HEK293 (cell line): ENCODE data around the gene HSPA4L.

Experiments used
- CTCF ChIA-PET: fragments of 350-600 bp; formaldehyde crosslinking; extraction: SDS; loops from one replicate; lab custom pipeline; 2021; ENCODE audit warnings: antibody characterized with exemption; lab: Yijun Ruan, JAX
- POLR2A ChIA-PET: fragments of 300-600 bp; formaldehyde crosslinking; extraction: SDS; loops from one replicate; lab custom pipeline; 2020; ENCODE audit warnings: antibody characterized with exemption, inconsistent platforms; lab: Yijun Ruan, JAX
- H3K27ac ChIP-seq: fragments of 200-500 bp; sonication (Bioruptor generic); 2 replicates; pipeline ENCODE4 v1.5.1; 2014; ENCODE audit warnings: low read depth, low read length, control low read depth, inconsistent platforms; ENCODE audit errors: extremely low read depth
- H3K36me3 ChIP-seq, 2 experiments: fragments of 200-500 bp in 1 of 2; sonication (Bioruptor generic) in 1 of 2; 1 replicate in 1 of 2; 2 replicates in 1 of 2; pipeline ENCODE4 v1.5.1; 2014 to 2017; ENCODE audit warnings: inconsistent platforms in 2 of 2, low read length in 2 of 2; ENCODE audit not compliant: control insufficient read depth in 2 of 2, insufficient read depth in 1 of 2
- H3K4me1 ChIP-seq: fragments of 200-500 bp; sonication (Bioruptor generic); 2 replicates; pipeline ENCODE4 v1.5.1; 2014; ENCODE audit warnings: mild to moderate bottlenecking, low read length, inconsistent platforms; ENCODE audit not compliant: control insufficient read depth, insufficient read depth
- H3K4me3 ChIP-seq: 2 replicates; pipeline ENCODE4 v1.5.1; 2011; ENCODE audit warnings: low read depth, mild to moderate bottlenecking, control low read depth, low read length, moderate library complexity
- H3K9me3 ChIP-seq: fragments of 200-500 bp; sonication (Bioruptor generic); 2 replicates; pipeline ENCODE4 v1.5.1; 2014; ENCODE audit warnings: low read depth, low read length, inconsistent platforms; ENCODE audit not compliant: control insufficient read depth, insufficient read depth
- AEBP2 ChIP-seq: fragments of 450-650 bp; formaldehyde crosslinking; IDR thresholded peaks from 2 replicates; pipeline ENCODE4 v1.5.1; 2016; ENCODE audit warnings: missing biosample characterization, missing genetic modification characterization, borderline replicate concordance
- KLF17 ChIP-seq: fragments of 450-650 bp; formaldehyde crosslinking; IDR thresholded peaks from 2 replicates; pipeline ENCODE4 v1.5.1; 2016; ENCODE audit warnings: missing biosample characterization, missing genetic modification characterization
- PBX3 ChIP-seq: sonication (generic); formaldehyde crosslinking; IDR thresholded peaks from 2 replicates; pipeline ENCODE4 v1.8.1; 2022; ENCODE audit warnings: mild to moderate bottlenecking, moderate library complexity, missing genetic modification reagents
- RBAK ChIP-seq: fragments of 450-650 bp; formaldehyde crosslinking; IDR thresholded peaks from 2 replicates; pipeline ENCODE4 v1.5.1; 2016; ENCODE audit warnings: missing biosample characterization, missing genetic modification characterization
- WT1 ChIP-seq: fragments of 450-650 bp; formaldehyde crosslinking; IDR thresholded peaks from 2 replicates; pipeline ENCODE4 v1.5.1; 2016; ENCODE audit warnings: missing biosample characterization, missing genetic modification characterization
- ZBTB7A ChIP-seq: fragments of 450-650 bp; formaldehyde crosslinking; IDR thresholded peaks from 2 replicates; pipeline ENCODE4 v1.5.1; 2016; ENCODE audit warnings: low read depth, missing biosample characterization, missing genetic modification characterization
- ZFP3 ChIP-seq: fragments of 450-650 bp; formaldehyde crosslinking; IDR thresholded peaks from 2 replicates; pipeline ENCODE4 v1.5.1; 2016; ENCODE audit warnings: low read depth, missing biosample characterization, missing genetic modification characterization
- ZNF10 ChIP-seq: fragments of 450-650 bp; formaldehyde crosslinking; IDR thresholded peaks from 2 replicates; pipeline ENCODE4 v1.5.1; 2017; ENCODE audit warnings: missing biosample characterization, missing genetic modification characterization
- ZNF121 ChIP-seq: fragments of 450-650 bp; formaldehyde crosslinking; IDR thresholded peaks from 2 replicates; pipeline ENCODE4 v1.5.1; 2016; ENCODE audit warnings: missing biosample characterization, missing genetic modification characterization
- ZNF132 ChIP-seq: fragments of 450-650 bp; formaldehyde crosslinking; IDR thresholded peaks from 2 replicates; pipeline ENCODE4 v1.5.1; 2017; ENCODE audit warnings: missing biosample characterization, missing genetic modification characterization, borderline replicate concordance
- ZNF174 ChIP-seq: fragments of 450-650 bp; formaldehyde crosslinking; IDR thresholded peaks from 2 replicates; pipeline ENCODE4 v1.5.0; 2017; ENCODE audit warnings: missing biosample characterization, mild to moderate bottlenecking, missing genetic modification characterization
- ZNF24 ChIP-seq: fragments of 450-650 bp; formaldehyde crosslinking; IDR thresholded peaks from 2 replicates; pipeline ENCODE4 v1.5.1; 2016; ENCODE audit warnings: missing biosample characterization, missing genetic modification characterization
- ZNF266 ChIP-seq: fragments of 450-650 bp; formaldehyde crosslinking; IDR thresholded peaks from 2 replicates; pipeline ENCODE4 v1.5.1; 2016; ENCODE audit warnings: missing biosample characterization, missing genetic modification characterization, low read depth
- ZNF280C ChIP-seq: fragments of 450-650 bp; formaldehyde crosslinking; IDR thresholded peaks from 2 replicates; pipeline ENCODE4 v1.5.1; 2016; ENCODE audit warnings: missing biosample characterization, missing genetic modification characterization
- ZNF292 ChIP-seq: fragments of 450-650 bp; formaldehyde crosslinking; IDR thresholded peaks from 2 replicates; pipeline ENCODE4 v1.5.1; 2016; ENCODE audit warnings: low read depth, missing biosample characterization, missing genetic modification characterization, borderline replicate concordance
- ZNF37A ChIP-seq: fragments of 450-650 bp; IDR thresholded peaks from 2 replicates; pipeline ENCODE4 v1.5.1; 2018; ENCODE audit warnings: missing biosample characterization, missing genetic modification characterization
- ZNF600 ChIP-seq: fragments of 450-650 bp; formaldehyde crosslinking; IDR thresholded peaks from 2 replicates; pipeline ENCODE4 v1.5.1; 2016; ENCODE audit warnings: missing biosample characterization, missing genetic modification characterization
- ZNF623 ChIP-seq: fragments of 450-650 bp; formaldehyde crosslinking; IDR thresholded peaks from 2 replicates; pipeline ENCODE4 v1.5.1; 2016; ENCODE audit warnings: missing biosample characterization, missing genetic modification characterization
- ZNF629 ChIP-seq: fragments of 450-650 bp; formaldehyde crosslinking; IDR thresholded peaks from 2 replicates; pipeline ENCODE4 v1.5.1; 2017; ENCODE audit warnings: missing biosample characterization, missing genetic modification characterization
- ZNF707 ChIP-seq: fragments of 450-650 bp; formaldehyde crosslinking; IDR thresholded peaks from 2 replicates; pipeline ENCODE4 v1.5.1; 2016; ENCODE audit warnings: missing biosample characterization, missing genetic modification characterization
- ZNF747 ChIP-seq: fragments of 450-650 bp; formaldehyde crosslinking; IDR thresholded peaks from 2 replicates; pipeline ENCODE4 v1.5.1; 2016; ENCODE audit warnings: missing biosample characterization, missing genetic modification characterization
- ZNF776 ChIP-seq: fragments of 450-650 bp; formaldehyde crosslinking; IDR thresholded peaks from 2 replicates; pipeline ENCODE4 v1.5.0; 2017; ENCODE audit warnings: missing biosample characterization, missing genetic modification characterization, borderline replicate concordance
- ZNF791 ChIP-seq: fragments of 450-650 bp; formaldehyde crosslinking; IDR thresholded peaks from 2 replicates; pipeline ENCODE4 v1.5.1; 2016; ENCODE audit warnings: missing biosample characterization, missing genetic modification characterization
- TF ChIP-seq, protein P1 (sequence below): fragments of 450-650 bp; formaldehyde crosslinking; IDR thresholded peaks from 2 replicates; pipeline ENCODE4 v1.5.1; 2017; ENCODE audit warnings: missing biosample characterization, missing genetic modification characterization

The HSPA4L gene

DNA sequence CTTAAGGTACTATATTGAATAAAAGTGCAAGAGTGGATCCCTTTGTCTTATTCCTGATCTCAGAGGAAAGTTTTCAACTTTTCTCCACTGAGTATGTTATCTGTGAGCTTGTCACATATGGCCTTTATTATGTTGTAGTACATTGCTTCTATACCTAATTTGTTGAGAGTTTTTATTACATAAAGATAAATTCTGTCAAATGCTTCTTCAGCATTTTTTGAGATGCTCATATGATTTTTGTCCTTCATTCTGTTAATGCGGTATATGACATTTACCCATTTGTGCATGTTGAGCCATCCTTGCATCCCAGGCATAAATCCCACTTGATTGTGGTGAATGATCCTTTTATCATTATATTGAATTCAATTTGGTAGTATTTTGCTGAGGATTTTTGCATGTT is 40.9 kb upstream of the HSPA4L start:
- H3K4me1 ChIP-seq: no peaks in the 10 kb centered on the region
- ChIA-PET POLR2A (no interaction called here), CTCF (no interaction called here)
- no peak overlapping the region for H3K4me3 ChIP-seq
- H3K27ac ChIP-seq: no peak overlapping the region
- no peaks in the 10 kb centered on the region for H3K36me3 ChIP-seq
- no peaks in the 10 kb centered on the region for H3K9me3 ChIP-seq
- TF ChIP-seq RBAK: no peak
- TF ChIP-seq WT1 (tag by site-specific recombination): no peak
- no peak for TF ChIP-seq ZBTB7A (tag by site-specific recombination)
- no peak for TF ChIP-seq ZNF121 (tag by site-specific recombination)
- no peak for TF ChIP-seq PBX3 (CRISPR knock-in tag)
- TF ChIP-seq ZNF707: no peak
- no peak for TF ChIP-seq ZNF629 (tag by site-specific recombination)
- TF ChIP-seq ZNF747 (tag by site-specific recombination): no peak
- no peak for TF ChIP-seq ZNF280C
- no peak for TF ChIP-seq ZNF10 (tag by site-specific recombination)
- no peak for TF ChIP-seq ZNF266 (tag by site-specific recombination)
- TF ChIP-seq ZNF600 (tag by site-specific recombination): no peak
- TF ChIP-seq ZNF37A (tag by site-specific recombination): no peak
- TF ChIP-seq ZNF24: no peak
- no peak for TF ChIP-seq KLF17 (tag by site-specific recombination)
- TF ChIP-seq, protein P1, sequence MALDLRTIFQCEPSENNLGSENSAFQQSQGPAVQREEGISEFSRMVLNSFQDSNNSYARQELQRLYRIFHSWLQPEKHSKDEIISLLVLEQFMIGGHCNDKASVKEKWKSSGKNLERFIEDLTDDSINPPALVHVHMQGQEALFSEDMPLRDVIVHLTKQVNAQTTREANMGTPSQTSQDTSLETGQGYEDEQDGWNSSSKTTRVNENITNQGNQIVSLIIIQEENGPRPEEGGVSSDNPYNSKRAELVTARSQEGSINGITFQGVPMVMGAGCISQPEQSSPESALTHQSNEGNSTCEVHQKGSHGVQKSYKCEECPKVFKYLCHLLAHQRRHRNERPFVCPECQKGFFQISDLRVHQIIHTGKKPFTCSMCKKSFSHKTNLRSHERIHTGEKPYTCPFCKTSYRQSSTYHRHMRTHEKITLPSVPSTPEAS (tag by site-specific recombination): no peak
- TF ChIP-seq ZNF174 (tag by site-specific recombination): no peak
- TF ChIP-seq ZNF791 (tag by site-specific recombination): no peak
- TF ChIP-seq ZNF776: no peak

DNA sequence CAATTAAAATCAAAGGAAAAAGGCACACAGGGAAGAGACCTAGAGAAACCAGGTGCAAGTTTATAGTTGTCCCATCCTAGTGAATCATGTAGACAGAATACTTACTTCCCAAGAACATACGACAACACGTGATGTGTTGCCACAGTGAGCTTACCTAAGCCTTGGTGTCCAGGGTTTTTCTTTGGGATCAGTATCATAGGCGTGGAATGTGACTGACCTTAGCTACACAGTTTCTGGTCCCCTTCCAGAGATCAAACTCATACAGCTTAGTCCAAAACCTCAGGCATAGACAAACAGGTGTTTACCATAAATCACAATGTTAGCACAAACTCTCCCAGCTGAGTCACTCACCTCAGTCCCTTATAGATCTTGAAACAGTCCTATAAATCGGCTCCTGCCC is 34.2 kb upstream of the HSPA4L start:
- H3K27ac ChIP-seq: no peak overlapping the region
- no peak overlapping the region for H3K4me3 ChIP-seq
- H3K36me3 ChIP-seq: no peaks in the 10 kb centered on the region
- POLR2A ChIA-PET: no interaction called here
- CTCF ChIA-PET: interaction anchor here (0.7 to 1.6 kb wide), 2 partner anchors 15 to 161 kb away, joined by 3 read pairs; no protein-coding TSS in a partner anchor
- TF ChIP-seq ZNF623 (tag by site-specific recombination) (no peak), ZFP3 (tag by site-specific recombination) (no peak), ZNF776 (no peak), ZNF132 (tag by site-specific recombination) (no peak), AEBP2 (no peak), ZNF292 (tag by site-specific recombination) (no peak)
- no peaks in the 10 kb centered on the region for H3K9me3 ChIP-seq
- H3K4me1 ChIP-seq: no peaks in the 10 kb centered on the region
